Activated CD4-positive, CD25-positive, alpha-beta regulatory T cell treated with anti-CD3 and anti-CD28 coated beads, Interleukin-2, amount 50 U/mL, for 24 hours (primary cell): ENCODE results near the gene EDNRB.
"Not testable (repeated sequence)": the region's sequence is repeated elsewhere in the genome, so short reads cannot be mapped to it uniquely, and the experiment has no call there.

ENCODE experiments used
- ATAC-seq, 2 donors: fragments of 150-1000 bp; cut with Tn5 transposase; one replicate each; pipeline ENCODE4 v1.10.0; 2021; ENCODE audit warnings: mild to moderate bottlenecking in 1 of 2, moderate library complexity in 1 of 2

The EDNRB gene

DNA sequence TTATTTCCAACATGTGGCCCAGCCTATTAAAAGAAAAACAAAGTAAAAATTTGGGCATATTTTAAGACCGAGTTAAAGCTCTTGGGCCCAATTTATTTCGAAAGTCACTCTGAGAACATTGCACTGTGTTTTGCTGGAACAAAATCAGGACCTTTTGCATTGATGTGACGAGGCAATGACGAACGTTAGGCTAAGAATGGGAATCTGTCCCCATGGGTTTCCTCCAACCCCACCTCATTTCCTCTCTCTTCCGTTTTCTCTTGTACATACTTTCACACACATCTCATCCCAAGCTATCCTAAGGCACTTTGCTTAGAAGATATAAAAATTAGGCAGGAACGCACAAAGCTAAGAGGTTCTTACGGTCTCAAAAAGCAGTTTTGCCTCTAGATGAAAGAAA, 22.1 kb downstream of the EDNRB start:
- no peak for ATAC-seq

GRCh38 chr13:77894743-77895142, 23.9 kb downstream of the EDNRB start:
- ATAC-seq, result no peak

- no peak for ATAC-seq
These were observed 25.6 kb downstream of the EDNRB start for GRCh38 chr13:77893066-77893465.

DNA sequence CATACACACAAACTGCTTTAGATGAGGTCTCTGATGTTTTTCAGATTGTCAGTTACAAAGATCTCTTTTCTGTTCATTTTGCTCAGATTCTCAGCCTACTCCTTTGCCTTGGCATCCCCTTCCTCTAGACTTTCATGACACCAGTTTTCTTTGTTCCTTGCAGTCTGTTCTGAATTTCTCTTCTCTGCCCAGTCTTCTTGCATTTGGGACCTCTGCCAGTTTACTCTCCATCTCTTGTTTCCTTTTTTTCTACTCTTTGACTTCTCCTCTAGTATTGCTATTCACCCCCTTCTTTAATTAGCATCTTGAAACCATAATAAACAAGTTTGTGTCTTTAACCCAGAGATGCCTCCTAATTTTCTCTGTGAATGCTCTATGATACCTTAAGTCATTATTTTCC, 26.1 kb downstream of the EDNRB start:
- ATAC-seq, result no peak

GRCh38 chr13:77891486-77891885, 27.1 kb downstream of the EDNRB start:
- ATAC-seq, result no peak

DNA sequence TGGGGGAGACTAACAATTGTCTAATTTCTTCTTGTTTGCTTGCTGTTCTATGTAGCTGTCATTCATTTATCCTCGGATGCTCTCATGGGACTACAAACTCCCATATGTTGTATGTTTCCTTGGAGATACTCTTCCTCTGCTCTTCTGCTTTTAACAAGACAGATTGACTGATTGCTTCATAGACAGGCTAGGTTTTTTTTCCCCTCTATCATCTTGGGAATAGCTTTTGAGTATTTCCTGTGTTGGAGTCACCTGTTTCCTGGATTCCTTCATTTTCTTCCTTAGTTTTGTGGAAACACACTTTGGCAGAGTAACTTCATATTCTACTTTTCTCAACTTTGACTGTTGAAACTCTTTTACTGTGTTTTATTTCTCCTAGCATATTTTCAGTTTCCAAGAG, 27.6 kb downstream of the EDNRB start:
- ATAC-seq, result no peak

DNA sequence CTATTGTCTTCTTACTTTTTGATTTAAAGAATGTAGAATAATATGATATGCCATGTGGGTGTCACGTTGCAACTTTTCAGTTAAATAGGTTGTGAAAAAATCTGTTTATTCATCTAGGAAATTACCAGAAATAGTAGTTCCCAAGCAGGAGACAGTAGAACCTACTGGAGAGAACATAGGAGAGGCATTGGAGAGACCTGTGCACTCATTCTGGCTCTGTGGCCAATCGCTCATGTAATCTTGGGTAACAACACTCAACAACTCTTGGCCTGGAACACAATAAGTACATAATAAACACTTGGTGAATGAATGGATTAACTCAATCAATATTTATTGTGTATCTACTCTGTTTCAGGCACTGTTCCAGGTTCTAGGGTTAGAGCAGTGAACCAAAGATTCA, 35.3 kb downstream of the EDNRB start:
- ATAC-seq, result no peak

DNA sequence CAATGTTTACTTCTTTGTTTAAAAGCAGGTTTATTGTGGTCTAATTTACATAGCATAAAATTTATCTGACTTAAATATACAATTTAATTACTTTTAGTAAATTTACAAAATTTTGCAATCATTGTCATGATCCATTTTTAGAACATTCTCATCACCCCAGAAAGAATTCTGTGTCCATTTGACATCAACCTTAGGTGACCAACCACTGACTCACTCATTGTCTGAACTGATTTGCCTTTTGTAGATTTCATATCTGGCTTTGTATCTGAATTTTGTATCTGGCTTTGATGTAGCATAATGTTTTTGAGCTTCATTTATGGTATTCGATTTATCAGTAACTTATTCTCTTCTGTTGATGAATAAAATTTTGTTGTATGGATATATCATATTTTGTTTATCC, 40.4 kb downstream of the EDNRB start:
- no peak for ATAC-seq

DNA sequence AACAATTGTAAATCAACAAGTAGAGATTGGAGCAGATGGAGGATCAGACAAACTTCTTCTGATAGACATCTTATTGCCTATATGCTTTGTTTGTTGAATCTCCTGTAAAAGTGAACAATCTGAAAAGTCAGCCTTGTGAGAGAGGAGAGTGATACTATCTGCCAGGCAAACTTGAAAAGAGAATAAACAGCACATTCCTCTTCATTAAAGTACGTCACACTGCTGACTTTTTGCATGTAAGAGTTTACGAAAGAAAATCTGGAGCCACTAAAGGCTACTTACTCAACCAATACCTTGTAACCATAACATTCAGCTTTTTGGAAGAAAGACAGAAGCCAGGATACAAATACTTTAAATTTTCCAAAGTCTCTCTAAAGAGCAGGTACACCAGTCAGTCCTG, 42.5 kb downstream of the EDNRB start:
- no peak for ATAC-seq

DNA sequence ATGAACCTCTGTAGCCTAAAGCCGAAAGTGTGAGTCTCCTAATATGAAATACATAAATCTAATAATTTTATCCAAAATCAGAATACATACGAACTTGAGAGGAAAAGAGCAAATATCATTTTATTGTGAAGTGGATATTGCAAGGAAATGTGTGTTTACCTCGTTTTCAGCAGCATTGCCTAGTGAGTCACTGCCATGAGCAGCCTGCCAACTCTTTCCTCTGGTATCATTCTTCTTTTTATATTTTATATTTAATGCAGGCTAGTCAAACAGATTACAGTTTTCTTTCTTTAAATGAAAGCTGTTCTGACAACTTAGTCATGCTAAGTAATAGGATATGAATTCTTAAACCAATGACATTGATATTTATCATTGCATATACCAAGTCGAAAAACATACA, 44.2 kb downstream of the EDNRB start:
- no peak for ATAC-seq

DNA sequence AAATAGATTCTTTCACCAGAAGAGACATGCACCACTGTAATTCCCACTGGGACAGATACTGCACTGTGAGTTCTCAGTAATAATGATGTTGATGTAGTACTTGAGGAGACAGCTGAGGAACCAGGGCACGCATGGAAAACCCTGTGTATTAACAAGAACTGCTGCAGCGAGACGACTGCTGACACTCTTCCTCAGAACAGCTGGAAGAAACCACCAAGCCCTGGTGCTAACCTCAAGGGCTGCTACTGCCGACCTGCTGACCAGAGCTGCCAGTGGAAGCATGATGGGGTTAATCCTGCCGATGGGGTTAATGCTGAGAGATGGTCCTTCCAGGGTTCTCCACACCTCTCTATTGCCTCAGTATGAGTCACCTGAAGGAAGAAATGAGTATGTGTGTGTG, 45.6 kb downstream of the EDNRB start:
- no peak for ATAC-seq

- ATAC-seq, result no peak
These were observed 47.0 kb downstream of the EDNRB start for GRCh38 chr13:77871596-77871995.

- no peak for ATAC-seq
These were observed 49.9 kb downstream of the EDNRB start for GRCh38 chr13:77868717-77869116.

GRCh38 chr13:77866971-77867370, 51.7 kb downstream of the EDNRB start:
- ATAC-seq, result no peak

DNA sequence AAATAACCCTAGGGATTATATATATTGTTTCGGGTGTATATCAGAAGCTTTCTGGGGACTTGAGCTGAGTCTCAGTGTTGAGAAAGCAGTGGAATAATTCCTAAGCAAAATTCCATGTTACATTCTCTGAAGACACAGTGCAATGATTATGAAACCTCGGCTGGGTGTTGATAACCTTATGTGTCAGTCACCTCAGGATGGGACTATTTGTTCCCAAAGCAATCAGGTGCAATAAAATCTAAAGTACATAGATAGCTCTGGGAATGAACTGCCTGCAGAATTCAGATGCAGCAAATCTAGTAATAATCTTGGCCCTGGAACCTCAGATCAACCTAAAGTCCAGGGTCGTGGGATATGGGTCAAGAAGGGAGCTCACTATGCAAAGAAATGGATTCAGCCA, 53.0 kb downstream of the EDNRB start:
- ATAC-seq, result no peak

DNA sequence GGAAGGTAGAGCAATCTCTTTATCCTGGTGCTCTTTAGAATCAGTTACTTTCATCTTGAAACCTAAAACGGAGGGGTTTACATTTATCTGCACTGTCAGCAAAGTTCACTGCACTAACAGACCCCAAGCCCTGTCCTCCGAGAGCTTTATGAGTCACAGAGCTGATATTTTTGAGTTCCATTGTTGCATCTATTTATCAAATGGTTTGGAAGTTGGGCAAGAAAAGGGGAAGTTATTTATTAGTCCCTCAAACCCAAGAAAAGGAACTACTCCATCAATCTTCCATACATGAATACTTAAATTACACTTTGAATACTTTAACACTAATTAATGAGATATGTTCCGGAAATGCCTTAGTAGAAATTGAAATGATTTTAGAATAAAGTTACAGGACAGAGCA, 55.5 kb downstream of the EDNRB start:
- no peak for ATAC-seq

- ATAC-seq, result no peak
These were observed 56.9 kb downstream of the EDNRB start for GRCh38 chr13:77861741-77862140.

DNA sequence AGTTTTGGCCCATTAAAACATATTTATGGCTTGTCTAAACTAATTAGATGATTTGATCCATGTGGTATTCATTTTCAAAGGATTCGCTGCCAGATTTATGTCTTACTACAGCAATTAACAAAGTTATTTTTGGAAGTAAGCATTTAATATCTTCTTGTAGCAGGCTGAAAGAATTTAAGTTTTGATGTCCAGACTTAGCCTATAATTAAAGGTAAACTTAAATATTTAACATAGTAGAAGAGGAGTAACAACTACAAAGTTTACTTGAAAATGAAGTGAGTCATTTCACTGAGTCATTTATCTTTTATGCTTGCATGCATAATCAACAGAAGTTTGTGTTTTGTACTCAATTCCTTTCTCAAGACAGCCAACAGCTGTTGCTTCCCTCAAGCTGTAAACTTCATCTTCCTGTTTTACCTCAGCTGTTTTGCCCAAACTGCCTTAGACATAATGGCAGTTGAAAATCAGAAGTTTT, 58.1 kb downstream of the EDNRB start:
- no peak for ATAC-seq

GRCh38 chr13:77859450-77859849, 59.2 kb downstream of the EDNRB start:
- no peak for ATAC-seq

- no peak for ATAC-seq
These were observed 61.0 kb downstream of the EDNRB start for GRCh38 chr13:77857531-77858209.

DNA sequence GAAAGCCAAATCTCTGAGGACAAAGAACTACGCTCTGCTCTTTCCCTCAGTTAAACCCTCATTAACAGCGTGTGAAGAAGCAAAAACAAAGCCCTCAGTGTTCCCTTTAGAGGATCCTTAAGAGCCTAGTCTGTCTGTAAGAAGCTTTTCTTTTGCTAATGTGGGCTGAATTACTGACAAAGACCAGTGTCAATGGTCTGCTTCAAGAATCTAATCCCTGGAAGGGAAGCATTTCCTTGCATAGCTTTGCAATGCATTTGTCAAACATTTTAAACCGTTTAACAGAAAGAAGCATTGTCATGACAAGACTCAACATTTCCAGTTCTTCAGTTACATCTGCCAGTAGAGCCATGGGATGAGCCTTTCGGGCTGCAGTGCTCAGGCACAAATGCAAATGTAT, 64.9 kb downstream of the EDNRB start:
- no peak for ATAC-seq

DNA sequence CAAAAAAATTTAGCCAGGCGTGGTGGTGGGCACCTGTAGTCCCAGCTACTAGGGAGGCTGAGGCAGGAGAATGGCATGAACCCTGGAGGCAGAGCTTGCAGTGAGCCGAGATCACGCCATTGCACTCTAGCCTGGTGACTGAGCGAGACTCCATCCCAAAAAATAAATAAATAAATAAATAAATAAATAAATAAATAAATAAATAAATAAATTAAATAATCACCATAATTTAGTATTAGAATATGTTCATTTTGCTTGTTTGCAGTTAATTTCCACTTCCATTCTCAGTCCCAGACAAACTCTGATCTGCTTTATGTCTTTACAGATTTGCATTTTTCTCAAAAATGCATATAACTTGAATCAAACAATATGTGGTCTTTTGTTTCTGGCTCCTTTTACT, 70.6 kb downstream of the EDNRB start:
- ATAC-seq, result not testable (repeated sequence)

GRCh38 chr13:77846173-77846572, 72.5 kb downstream of the EDNRB start:
- no peak for ATAC-seq
